ENCODE results near the gene RTN4RL1. TPM values are rescaled to one million over a fixed set of nuclear protein-coding genes. Genes with fewer than 3 reads are reported as not detected.

The RTN4RL1 gene
- total RNA-seq, 1 donor from 2014 or later: 0.77 TPM

GRCh38 chr17:1978396-1978949 lies 46.7 kb downstream of the RTN4RL1 start:
- no peak overlapping the region for H3K4me3 Mint-ChIP-seq (ENCODE audit: unreplicated experiment)
- Histone ChIP-seq H3K9ac (ENCODE audit: low read length) (no peak overlapping the region), H2AFZ (ENCODE audit: low read depth, low read length) (no peak overlapping the region), H3K4me1 (ENCODE audit: insufficient read depth, low read length) (no peaks in the 10 kb centered on the region), H3K4me3 (ENCODE audit: insufficient read depth, low read depth, low read length) (no peak overlapping the region), H3K27me3 (ENCODE audit: insufficient read depth, low read length) (peaks cover 26% of the 10 kb centered on the region), H4K20me1 (ENCODE audit: insufficient read depth, low read length) (no peaks in the 10 kb centered on the region), H3K9me3 (ENCODE audit: insufficient read depth, low read depth, low read length) (no peaks in the 10 kb centered on the region), H3K27ac (ENCODE audit: low read depth, low read length) (no peak overlapping the region), H3K36me3 (ENCODE audit: insufficient read depth, low read length) (no peaks in the 10 kb centered on the region), H3K79me2 (ENCODE audit: insufficient read depth, low read length) (no peaks in the 10 kb centered on the region), H3K4me2 (ENCODE audit: low read length) (no peak overlapping the region)
- no peaks in the 10 kb centered on the region for H3K36me3 Mint-ChIP-seq (ENCODE audit: low read depth, unreplicated experiment)
- H3K9me3 Mint-ChIP-seq (ENCODE audit: unreplicated experiment): no peaks in the 10 kb centered on the region
- H3K27me3 Mint-ChIP-seq (ENCODE audit: low read depth, unreplicated experiment): peaks cover 41% of the 10 kb centered on the region
- H3K27ac Mint-ChIP-seq (ENCODE audit: unreplicated experiment): no peak overlapping the region
- FAIRE-seq (no peak), DNase-seq (ENCODE audit: low read depth) (no peak)
- H3K4me1 Mint-ChIP-seq (ENCODE audit: low read depth, unreplicated experiment): no peaks in the 10 kb centered on the region
- TF ChIP-seq, protein P1, sequence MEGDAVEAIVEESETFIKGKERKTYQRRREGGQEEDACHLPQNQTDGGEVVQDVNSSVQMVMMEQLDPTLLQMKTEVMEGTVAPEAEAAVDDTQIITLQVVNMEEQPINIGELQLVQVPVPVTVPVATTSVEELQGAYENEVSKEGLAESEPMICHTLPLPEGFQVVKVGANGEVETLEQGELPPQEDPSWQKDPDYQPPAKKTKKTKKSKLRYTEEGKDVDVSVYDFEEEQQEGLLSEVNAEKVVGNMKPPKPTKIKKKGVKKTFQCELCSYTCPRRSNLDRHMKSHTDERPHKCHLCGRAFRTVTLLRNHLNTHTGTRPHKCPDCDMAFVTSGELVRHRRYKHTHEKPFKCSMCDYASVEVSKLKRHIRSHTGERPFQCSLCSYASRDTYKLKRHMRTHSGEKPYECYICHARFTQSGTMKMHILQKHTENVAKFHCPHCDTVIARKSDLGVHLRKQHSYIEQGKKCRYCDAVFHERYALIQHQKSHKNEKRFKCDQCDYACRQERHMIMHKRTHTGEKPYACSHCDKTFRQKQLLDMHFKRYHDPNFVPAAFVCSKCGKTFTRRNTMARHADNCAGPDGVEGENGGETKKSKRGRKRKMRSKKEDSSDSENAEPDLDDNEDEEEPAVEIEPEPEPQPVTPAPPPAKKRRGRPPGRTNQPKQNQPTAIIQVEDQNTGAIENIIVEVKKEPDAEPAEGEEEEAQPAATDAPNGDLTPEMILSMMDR (IDR thresholded peaks at IDR 0.05; ENCODE audit: insufficient read depth, low read depth, low read length): no peak

DNA sequence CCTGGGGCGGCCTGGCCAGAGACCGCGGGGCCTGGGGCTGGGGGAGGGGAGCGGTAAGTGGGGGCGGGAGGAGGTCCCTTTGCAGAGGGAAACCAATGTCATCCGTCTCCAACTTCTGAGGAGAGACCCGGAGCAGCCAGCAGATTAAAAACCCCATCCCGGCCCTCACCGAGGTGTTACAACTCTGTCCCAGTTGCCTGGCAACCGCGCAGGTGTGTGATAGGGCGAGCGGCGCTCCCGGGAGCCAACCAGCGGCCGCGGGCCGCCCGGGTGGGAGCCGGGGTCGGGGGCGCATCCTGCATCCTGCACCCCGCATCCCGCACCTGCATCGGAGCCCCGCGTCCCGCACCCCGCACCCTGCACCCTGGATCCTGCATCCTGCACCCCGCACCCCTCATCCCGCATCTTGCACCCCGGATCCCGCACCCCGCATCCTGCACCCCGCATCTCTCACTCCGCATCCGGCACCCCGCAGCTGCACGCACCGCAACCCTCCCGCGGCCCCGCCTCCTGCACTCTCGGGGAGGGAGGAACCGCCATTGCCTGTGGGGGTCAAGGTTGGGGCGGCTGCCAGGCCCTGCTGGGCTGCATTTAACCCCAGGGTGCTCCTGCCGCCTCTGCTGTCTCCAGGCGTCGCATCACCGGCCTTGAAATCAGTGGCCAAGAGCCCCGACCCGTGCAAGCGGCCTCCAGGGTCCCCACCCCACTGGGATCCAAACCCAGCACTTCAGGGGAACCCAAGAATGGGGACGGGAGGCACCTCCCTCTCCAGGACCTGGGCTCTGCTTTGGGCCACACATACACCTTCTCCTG lies 47.3 kb downstream of the RTN4RL1 start:
- no peaks in the 10 kb centered on the region for H3K4me1 ChIP-seq (ENCODE audit: insufficient read depth, low read length)
- H3K27ac Mint-ChIP-seq (ENCODE audit: unreplicated experiment): no peak overlapping the region
- H3K9me3 Mint-ChIP-seq (ENCODE audit: unreplicated experiment): no peaks in the 10 kb centered on the region
- H3K36me3 Mint-ChIP-seq (ENCODE audit: low read depth, unreplicated experiment): no peaks in the 10 kb centered on the region
- peaks cover 26% of the 10 kb centered on the region for H3K27me3 ChIP-seq (ENCODE audit: insufficient read depth, low read length)
- H3K4me3 ChIP-seq (ENCODE audit: insufficient read depth, low read depth, low read length): no peak overlapping the region
- no peaks in the 10 kb centered on the region for H3K79me2 ChIP-seq (ENCODE audit: insufficient read depth, low read length)
- H3K36me3 ChIP-seq (ENCODE audit: insufficient read depth, low read length): no peaks in the 10 kb centered on the region
- no peaks in the 10 kb centered on the region for H3K9me3 ChIP-seq (ENCODE audit: insufficient read depth, low read depth, low read length)
- H4K20me1 ChIP-seq (ENCODE audit: insufficient read depth, low read length): no peaks in the 10 kb centered on the region
- H3K27me3 Mint-ChIP-seq (ENCODE audit: low read depth, unreplicated experiment): peaks cover 39% of the 10 kb centered on the region
- H3K4me2 ChIP-seq (ENCODE audit: low read length): no peak overlapping the region
- DNase-seq (ENCODE audit: low read depth) (no peak), FAIRE-seq (no peak)
- no peaks in the 10 kb centered on the region for H3K4me1 Mint-ChIP-seq (ENCODE audit: low read depth, unreplicated experiment)
- TF ChIP-seq EZH2 (IDR thresholded peaks at IDR 0.05; ENCODE audit: insufficient read depth, low read length): peak; percentile 84
- TF ChIP-seq, protein P1 (IDR thresholded peaks at IDR 0.05; ENCODE audit: insufficient read depth, low read depth, low read length): no peak
- no peak overlapping the region for H2AFZ ChIP-seq (ENCODE audit: low read depth, low read length)
- no peak overlapping the region for H3K4me3 Mint-ChIP-seq (ENCODE audit: unreplicated experiment)
- H3K27ac ChIP-seq (ENCODE audit: low read depth, low read length): no peak overlapping the region
- H3K9ac ChIP-seq (ENCODE audit: low read length): no peak overlapping the region

GRCh38 chr17:1976683-1977064 lies 48.5 kb downstream of the RTN4RL1 start:
- no peak for FAIRE-seq
- Mint-ChIP-seq H3K9me3 (ENCODE audit: unreplicated experiment) (no peaks in the 10 kb centered on the region), H3K36me3 (ENCODE audit: low read depth, unreplicated experiment) (no peaks in the 10 kb centered on the region), H3K27ac (ENCODE audit: unreplicated experiment) (no peak overlapping the region), H3K4me1 (ENCODE audit: low read depth, unreplicated experiment) (peaks cover 3% of the 10 kb centered on the region), H3K4me3 (ENCODE audit: unreplicated experiment) (no peak overlapping the region), H3K27me3 (ENCODE audit: low read depth, unreplicated experiment) (peaks cover 41% of the 10 kb centered on the region)
- no peak overlapping the region for H3K9ac ChIP-seq (ENCODE audit: low read length)
- no peak overlapping the region for H3K4me3 ChIP-seq (ENCODE audit: insufficient read depth, low read depth, low read length)
- H4K20me1 ChIP-seq (ENCODE audit: insufficient read depth, low read length): no peaks in the 10 kb centered on the region
- H2AFZ ChIP-seq (ENCODE audit: low read depth, low read length): no peak overlapping the region
- no peaks in the 10 kb centered on the region for H3K36me3 ChIP-seq (ENCODE audit: insufficient read depth, low read length)
- DNase-seq (ENCODE audit: low read depth): no peak
- H3K27me3 ChIP-seq (ENCODE audit: insufficient read depth, low read length): peaks cover 23% of the 10 kb centered on the region
- no peaks in the 10 kb centered on the region for H3K9me3 ChIP-seq (ENCODE audit: insufficient read depth, low read depth, low read length)
- TF ChIP-seq, protein P1 (IDR thresholded peaks at IDR 0.05; ENCODE audit: insufficient read depth, low read depth, low read length): no peak
- no peak for TF ChIP-seq EZH2 (IDR thresholded peaks at IDR 0.05; ENCODE audit: insufficient read depth, low read length)
- H3K4me2 ChIP-seq (ENCODE audit: low read length): no peak overlapping the region
- no peaks in the 10 kb centered on the region for H3K4me1 ChIP-seq (ENCODE audit: insufficient read depth, low read length)
- H3K27ac ChIP-seq (ENCODE audit: low read depth, low read length): no peak overlapping the region
- no peaks in the 10 kb centered on the region for H3K79me2 ChIP-seq (ENCODE audit: insufficient read depth, low read length)

Measured in astrocyte (in vitro differentiated cells and primary cell).